ENCODE data around the gene SGIP1.
A peak's percentile ranks its signal among the peaks of the same experiment; 100 is the strongest.
"Not testable (repeated sequence)": the region's sequence is repeated elsewhere in the genome, so short reads cannot be mapped to it uniquely, and the experiment has no call there.

Gene SGIP1

DNA sequence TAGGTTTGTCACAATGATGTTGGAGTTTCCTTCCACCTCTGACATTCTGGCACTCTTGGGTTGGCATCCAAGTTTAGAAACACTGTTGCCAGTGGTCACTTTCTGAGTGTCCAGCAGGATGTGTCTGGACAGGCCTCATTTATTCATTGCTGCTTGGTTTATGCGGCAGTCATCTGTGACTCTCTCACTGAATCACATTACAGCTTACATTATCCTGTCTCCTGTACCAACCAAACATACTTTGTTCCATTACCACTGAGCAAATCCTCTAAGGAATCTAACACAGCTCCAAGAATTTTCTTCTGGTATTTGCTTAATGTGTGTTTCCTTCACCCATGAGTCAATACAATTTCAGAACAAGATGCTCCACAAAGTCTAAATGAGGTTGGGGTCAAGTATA, 19.9 kb downstream of the SGIP1 start:
- DNase-seq: no peak

DNA sequence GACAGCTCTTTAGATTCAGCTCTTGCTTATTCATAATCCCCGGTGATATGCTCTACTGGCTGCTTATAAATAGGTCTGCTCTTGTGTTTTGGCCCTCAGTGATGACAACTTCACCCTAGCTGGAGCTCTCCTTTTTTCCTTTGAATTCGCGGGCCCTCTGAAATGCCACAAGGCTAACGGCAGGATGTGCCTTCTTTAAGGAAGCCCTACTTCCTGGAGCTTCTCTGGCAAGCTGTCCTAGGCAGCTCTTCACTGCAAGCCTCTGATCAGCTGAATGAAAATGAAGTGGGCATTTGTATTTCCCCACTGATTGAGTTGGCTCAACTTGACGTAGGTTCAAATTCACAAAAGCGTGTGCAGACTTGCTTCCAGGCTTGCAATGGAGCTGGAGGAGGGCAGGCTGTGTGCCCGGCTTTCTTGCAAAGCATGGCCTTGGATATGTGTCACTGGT, 22.2 kb downstream of the SGIP1 start:
- no peak for DNase-seq

DNA sequence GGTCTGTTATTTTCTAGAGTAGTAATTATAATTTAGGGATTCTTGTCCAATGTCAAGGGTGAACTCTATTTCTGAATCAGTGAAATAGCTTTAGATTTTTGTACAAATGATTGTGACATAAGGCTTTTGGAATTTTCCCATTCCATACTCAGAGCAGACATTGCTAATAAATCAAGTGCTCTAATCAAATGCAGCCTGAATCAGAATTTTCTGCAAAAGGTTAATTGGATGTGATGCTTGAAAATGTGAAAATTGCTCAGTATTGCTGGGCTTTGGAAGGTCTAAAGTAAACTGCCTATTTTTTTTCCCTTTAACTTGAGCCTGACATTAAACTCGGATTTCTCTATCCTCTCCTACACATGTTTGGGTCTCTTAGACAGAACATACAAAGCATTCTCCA, 23.2 kb downstream of the SGIP1 start:
- no peak for DNase-seq

DNA sequence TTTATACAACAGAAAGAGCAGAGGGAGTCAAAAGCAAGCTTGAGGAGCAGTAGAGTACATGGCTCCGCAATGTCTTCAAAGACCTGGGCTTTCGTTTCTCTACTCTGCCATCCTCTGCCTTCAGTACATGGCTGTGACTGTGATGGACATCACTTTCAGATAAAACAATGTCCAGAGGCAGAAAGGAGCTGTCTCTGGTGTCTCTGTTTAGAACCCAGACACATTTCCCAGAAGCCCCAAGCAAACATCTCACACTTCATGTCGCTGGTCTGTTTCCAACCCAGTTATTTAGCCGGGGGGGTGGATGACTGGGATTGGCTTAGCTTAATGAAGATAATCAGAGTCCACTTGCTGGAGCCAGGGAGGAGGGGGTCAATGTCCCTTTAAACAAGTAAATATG, 25.6 kb downstream of the SGIP1 start:
- no peak for DNase-seq

DNA sequence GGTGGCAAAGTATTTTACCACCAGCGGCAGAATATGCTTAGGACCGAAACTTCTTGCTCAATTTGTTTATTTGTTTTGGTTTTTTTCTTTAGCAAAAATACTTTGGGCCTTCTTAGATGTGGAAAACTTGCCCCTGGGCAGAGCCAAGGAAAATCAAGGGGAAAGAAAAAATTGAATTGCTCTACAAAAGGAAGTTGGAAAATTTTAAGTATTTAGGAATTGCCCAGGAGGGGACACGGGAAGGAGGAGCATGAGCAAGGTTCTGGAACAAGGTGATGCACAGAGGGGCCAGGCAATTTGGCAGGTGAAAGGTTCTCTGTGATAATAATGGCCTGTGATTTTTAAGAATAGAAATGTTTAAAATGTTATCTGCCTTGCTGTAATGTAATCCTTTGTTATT, 28.6 kb downstream of the SGIP1 start:
- DNase-seq: no peak

DNA sequence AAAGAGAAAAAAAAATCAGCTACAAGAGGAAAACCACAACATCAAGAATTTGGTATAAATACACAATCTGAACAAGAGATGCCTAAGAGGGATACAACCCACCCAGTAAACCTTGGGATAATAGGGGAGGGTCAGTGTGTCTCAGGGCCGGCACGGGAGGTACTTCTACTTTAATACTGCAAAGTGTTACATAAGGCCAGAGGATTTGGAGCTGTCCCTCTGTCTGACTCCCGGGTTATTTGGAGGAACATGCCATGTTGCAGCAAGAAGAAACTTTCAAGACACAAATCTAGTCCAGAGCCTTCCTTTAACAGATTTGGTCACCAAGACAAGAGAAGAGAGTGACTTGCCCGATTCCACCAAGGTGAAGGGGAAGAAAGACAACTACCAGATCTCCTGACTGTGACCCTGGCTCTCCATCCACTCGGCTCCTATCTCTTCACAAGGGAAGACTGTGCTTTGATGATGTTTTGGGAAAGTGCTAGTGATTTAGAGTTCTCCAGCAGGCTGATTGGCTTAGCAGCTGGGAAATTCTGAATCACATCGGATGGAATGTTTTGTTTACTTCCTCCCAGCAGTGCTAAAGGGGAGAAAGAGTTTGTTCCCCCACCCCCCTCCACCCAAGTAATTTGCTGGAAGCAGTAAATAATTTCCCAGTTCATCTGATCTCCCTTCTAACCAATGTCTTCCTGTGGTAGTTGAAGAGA, 29.3 kb downstream of the SGIP1 start:
- DNase-seq: peak; percentile 20

DNA sequence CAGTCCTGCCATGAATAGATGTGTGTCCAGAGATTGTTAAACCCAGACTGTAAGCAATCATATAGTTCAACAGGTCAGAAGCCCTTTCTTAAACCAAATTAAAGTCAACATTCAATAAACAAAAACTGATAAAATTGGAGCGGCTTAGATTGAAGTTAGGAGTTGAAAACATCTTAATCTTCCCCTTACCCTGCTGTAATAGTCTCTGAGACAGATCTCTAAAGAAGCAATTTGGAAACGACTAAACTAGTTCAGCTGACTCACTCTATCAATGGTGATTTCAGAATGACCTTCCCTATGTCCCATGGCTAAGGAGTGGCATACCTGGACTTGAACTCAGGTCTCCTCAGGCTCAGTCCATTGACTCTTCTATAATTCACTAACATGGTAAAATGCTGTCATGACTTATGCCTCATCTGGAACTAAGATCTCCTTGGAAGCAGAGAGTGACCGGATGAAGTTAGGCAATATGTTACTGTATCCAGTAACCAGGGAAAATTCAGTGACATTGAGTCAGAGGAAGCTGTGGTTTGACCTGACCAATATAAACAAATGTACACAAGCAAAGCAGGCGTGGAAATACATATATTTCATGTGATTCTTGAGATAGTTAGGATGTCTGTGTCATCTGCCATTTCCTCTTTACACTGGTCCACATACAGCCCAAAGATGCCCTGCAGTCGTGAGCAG, 30.1 kb downstream of the SGIP1 start:
- no peak for DNase-seq

DNA sequence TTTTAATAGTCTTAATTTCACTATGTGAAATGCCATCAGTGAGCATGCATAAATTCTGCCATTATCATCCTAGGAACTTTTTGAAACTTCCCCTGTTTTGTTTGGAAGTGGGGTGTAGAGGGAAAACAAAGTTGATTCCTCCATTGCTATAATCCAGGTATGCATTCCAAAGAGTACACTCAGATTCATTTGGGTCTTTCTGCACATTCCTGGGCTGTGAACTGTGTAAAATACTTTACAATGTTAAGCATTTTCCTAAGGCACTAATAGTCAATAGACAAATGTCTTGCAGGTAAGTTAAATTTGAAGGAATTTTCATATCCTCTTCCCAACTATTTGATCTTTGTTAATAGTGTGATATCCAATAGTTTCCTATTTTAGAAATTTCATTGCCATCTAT, 36.2 kb downstream of the SGIP1 start:
- no peak for DNase-seq

DNA sequence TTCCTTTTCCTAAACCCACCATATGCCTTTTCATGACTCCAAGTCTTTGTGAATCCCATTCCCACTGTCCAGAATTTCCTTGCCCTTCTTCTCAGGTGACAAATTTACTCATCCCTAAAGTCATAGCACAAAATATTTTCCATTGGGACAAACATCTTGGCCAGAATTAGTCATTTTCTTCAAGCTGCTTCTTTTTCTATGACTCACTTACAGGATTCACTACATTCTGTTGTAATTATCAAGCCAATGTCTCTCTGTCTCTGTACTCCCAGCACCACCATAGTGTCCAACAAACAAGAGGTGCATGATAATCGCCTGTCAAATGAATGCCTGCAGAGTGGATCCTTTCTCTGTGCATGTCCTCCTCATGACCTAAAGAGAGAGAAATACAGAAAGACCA, 37.8 kb downstream of the SGIP1 start:
- no peak for DNase-seq

DNA sequence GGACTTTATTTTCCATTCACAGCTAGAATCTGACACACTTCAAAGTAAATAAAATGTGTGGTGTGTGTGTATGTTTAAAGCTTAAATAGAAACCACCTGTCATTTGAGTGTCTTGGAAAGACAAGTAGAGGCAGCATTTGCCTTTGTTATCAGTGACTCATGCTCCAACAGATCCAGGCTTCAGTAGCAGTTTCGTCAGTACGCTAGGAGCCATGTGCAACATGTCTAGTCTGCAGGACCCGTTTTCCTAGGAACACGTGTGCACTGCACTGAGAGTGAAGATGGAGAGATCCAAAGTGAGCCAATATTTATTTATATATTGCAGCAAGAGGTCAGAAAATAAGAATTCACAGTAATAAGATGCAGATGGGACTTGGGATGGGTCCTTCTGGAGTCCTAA, 41.8 kb downstream of the SGIP1 start:
- DNase-seq: no peak

DNA sequence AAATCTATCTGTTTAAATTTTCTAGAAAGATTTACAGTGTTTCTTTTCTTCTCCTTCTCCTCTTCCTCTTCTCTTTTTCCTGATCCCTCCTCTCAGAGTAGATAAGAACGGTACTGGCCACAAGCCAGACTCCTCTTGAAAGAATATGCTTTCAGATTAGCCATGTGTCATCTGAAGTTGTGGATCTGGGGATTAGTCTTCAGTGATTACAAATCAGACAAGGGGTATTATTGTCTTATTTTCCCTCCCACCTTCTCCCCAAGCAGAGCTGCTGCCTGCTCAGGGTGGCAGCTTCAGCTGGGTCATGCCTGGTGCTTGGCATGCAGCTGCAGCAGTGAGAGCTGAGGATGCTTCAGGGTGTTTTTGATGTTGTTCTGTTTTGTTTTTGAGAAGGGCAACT, 42.7 kb downstream of the SGIP1 start:
- no peak for DNase-seq

DNA sequence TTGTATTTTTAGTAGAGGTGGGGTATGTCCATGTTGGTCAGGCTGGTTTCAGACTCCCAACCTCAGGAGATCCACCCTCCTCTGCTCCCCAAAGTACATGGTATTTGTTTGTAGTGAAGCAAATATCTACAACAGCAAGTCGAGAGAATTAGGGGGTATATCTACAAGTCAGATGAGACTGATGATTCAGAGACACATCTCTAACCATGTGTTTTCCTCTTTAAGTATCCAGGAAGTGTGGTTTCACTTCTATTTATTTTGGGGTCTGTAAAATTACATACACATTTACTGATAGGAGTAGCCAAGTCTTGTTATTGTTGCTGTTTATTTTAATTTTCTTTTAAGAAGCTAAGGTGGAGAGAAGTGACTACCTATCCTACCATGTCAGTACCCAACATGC, 44.9 kb downstream of the SGIP1 start:
- DNase-seq: no peak

DNA sequence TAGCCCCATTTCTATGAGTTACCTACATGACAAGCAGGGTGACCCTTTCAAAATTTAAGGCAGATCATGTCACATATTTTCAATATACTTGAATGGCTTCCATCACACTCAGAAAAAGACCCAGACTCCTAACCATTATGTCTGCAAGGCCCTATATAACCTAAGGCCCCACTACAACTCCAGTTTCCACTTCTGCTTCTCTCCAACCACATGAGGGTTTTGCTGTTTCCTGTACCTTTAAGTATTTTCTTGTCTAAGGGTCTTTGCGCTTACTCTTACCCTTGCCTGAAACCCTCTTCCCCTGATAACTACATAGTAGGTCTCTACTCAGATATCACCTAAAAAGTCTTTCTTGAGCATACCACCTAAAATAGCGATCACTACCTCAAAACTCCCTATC, 46.1 kb downstream of the SGIP1 start:
- DNase-seq: no peak

DNA sequence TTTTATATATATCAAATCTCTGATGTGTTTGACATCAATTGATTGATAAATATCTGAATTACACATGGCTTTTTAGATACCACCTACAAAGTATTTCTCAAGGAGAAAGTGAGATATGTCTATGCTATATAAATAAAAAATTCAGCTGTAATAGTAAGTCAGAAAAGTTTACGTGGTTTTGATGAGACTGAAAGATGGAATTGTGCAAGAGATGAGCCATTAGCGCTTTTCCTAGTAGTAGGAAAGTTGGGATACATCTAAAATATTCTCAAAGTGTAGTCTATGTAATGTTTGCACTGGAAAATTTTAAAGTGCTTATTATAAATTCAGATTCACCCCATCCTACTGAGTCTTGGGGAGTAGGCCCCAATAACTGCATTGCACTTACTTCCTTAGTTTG, 49.1 kb downstream of the SGIP1 start:
- no peak for DNase-seq

DNA sequence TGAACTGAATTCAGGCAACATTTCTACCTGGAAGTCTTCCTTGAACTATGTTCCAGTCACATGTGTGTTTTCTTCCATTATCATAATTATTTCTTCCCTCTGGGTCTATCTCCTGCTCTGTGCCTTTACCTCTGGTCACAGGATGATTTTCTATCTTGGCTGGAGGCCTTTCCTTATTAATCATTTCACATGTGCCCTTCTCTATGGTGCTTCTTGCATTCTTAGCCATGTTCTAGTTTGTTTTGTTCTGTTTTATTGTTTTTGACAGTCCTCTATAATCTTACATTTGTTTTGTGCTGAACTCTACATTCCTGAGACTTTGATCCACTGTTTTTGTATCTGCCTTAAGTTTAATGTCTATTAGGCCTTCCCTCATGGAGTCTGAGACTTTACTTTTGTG, 51.0 kb downstream of the SGIP1 start:
- no peak for DNase-seq

DNA sequence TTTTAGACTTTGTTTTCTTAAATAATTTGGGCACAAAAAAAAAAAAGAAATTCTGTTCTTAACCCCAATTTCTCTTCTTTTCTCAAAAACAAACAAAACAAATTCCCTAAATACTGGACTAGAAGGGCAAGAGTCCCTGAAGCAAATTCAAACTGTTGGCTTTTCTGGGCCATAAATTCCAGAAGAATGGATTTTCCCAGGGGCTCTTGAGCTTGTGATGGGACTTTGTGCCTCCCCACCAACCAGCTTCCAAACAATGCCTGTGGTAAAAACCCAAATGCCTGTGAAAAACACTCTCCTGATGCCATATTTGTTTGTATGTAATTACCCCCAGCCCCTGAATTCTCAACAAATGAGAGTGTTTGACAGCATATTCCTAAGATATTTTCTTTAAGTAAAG, 55.4 kb downstream of the SGIP1 start:
- DNase-seq: no peak

DNA sequence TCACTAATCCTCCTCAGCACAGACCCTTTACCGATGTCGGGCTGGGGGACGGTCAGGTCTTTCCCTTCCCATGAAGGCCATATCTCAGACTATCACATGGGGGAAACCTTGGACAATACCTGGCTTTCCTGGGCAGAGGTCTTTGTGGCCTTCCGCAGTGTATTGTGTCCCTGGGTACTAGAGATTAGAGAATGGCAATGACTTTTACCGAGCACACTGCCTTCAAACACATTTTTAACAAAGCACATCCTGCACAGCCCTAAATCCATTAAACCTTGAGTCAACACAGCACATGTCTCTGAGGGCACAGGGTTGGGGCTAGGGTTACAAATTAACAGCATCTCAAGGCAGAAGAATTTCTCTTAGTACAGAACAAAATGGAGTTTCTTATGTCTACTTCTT, 58.2 kb downstream of the SGIP1 start:
- not testable (repeated sequence) for DNase-seq

DNA sequence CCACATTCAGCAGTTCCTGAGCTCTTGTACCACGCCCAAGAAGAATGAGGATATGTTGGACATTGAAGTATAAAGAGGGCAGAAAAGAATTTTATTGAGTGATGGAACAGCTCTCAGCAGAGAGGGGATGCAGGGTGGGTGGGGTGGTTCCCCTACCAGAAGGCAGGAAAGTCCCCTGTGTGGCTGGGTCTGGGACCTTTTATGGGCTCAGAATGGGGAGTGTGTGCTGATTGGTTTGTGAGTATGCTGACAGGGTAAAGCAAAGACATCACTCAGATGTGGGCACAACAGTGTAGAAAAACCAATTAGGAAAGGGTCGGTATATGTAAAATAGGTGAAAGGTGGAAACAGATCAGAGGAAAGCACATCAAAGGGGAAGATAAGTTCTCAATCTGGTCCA, 62.2 kb downstream of the SGIP1 start:
- no peak for DNase-seq

DNA sequence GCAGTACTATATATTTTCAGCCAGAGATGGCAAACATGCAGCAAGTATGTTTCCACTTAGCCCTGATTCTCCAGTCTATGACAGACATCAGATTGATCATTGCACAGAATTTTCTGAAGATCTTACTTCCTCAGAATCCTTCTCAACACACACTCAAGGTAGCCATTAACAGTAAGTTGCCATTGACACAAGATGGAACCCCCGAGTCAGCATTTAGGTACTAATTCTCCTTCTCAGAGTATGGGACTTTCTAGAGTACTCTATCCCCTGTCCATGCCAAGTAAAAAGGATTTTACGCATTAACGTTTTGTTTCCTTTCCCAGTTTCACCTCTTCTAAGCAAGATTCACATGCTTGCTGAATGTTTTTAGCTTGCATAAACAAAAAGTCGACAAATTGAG, 63.5 kb downstream of the SGIP1 start:
- DNase-seq: no peak

DNA sequence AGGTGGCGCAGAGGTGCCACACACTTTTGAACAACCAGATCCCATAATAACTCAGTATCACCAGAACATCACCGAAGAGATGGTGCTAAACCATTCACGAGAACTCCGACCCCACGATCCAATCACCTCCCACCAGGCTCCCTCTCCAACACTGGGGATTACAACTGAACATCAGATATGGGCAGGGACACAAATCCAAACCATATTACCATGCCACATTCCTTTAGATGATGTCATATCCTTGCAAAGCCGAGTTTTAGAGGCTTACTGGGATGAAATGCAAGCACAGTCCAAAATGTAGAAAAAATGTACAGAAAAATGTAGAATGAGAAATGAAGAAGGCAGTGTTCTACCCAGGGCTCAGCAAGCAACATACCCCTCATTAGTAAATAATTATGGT, 64.7 kb downstream of the SGIP1 start:
- no peak for DNase-seq

DNA sequence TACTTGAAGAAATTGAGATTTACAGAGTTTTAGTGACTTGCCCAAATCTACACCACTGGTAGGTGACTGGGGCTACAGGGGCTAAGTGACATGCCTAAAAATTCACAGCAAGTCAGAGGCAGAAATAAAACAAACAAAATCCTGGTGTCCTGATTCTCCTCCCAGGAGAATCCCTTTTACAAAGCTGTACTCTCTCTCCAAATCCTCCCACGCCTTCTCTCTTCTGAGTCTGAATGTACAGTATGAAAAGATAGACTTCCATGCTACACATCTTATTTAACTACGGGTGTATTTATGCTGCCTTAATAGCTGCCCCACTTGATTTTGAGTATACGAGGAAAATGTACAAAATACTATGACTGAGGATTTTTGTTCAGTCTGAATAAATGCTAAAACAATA, 65.4 kb downstream of the SGIP1 start:
- DNase-seq: no peak

DNA sequence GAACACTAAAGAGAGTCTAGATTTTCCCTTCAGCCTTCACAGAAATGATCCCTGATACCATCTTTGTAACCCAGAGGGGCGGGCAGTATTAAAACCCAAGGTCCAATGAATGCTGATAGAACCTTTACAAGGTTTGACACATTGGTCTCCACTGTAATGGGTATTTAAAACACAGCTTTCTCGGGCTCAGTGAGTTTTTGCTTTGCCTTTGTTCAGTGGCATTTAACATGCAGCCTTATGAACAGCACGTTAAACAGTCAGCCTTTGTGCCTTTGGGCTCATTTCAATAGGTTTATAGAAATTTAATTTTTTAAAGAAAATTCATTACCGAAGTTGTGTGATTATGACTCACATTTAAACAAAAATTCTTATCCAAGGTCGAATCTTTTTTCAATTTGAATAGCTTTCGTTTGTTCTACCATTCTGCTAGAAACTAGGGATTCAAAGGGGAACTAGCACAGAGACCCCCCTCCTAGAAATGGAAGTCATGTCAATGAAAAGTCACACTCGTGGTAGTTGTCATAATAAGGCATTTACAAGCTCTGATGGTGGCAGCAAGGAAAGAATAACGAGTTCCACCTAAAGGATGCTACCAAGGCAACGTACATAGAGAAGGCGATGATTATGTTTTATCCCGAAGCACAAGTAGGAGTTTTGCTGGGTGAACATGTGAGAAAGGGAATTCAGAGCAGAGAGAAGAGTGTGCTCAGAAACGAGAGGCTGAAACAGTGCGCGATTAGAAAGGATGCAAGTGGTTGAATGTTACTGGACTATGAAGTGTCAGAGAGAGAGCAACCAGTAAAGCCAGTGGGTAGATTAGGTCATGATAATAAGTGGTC, 66.2 kb downstream of the SGIP1 start:
- no peak for DNase-seq

DNA sequence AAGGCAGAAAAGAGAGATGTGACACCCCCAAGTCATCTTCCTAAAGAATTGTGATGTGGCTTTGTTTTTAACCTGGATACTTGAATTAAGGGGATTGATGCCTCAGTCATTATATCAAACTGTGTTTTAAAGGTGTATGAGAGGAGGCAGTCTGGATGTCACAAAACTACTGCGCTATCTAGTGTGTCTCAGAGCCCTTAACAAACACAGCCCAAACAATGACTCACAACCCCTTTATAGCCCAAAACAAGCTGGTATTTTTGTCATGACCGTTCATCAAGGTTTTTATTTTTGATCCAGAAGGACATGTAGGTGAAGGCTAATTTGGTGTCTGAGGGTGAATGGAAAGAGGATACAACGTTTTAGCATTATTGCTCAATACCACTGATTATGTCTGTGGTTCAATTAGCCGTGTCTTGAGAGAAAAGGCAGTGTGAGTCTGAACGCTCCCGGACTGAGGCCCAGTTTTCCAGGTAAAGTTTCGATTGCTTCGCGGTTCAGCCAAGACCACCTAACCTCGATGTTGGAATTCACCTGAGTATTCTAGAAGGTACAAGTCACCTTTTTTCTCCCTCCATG, 71.6 kb downstream of the SGIP1 start:
- DNase-seq: no peak
